GM21529 (cell line): ENCODE data around the gene PALLD.

Source experiments
- ATAC-seq: cut with Tn5 transposase; IDR thresholded peaks from one replicate; pipeline ENCODE4 v1.9.1; 2021; ENCODE audit not compliant: unreplicated experiment

Gene PALLD

DNA sequence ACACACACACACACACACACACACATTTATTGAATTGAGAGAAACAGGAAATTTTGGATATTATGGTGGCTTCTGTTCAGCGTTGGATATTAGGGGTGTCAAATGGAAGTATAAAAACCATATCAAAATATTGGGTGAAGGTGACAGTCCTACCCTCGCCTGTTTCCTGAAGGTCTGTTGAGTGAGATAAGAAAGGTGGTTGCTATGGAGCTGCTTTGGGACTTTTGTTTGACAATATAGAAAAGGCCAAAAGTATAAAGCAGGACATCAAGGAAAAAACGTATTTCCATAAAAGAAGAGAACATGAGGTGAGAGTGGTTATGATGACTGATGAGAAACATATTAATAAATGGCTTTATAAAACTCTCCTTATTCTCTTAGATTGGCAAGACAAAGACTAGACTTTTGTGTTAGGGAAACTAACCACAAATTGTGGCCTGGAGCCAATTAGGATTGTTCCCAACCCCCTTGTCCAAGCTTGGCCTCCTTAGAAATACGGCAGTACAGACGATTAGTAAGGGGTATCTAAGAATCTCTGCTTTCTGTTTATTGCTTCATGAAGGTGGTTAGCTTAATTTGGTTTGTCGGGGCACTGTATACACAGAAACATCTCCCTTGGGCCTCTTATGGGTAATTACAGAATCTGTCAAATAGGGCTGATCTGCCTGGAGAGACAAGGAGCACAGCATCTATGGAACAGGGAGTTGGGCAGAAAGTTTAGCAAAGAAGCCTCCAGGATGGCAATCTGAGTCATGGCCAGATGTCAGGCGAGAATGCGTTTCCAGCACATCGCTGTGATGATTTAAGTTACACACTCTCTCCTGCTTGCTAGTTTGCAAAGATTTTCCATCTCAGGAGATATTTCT is 315.2 kb downstream of the PALLD start:
- ATAC-seq = no peak

DNA sequence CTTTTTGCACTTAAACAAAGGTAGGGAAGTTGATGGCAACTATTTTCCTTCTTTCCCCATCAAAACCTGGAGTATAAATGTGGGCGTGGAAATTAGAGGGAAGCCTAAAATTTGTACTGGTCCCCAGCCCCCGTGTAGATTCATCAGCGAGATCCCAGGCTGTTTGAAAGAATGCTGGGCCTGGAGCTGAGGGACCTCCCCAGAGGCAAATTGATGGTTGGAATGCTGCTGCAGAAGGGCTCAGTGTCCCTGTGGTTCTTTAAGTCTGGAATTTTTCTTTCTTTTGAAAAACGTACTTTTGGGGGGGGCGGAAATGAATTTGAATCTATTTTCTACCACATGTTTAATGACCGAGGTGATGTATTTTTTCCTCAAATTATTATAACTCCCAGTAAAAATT is 316.0 kb downstream of the PALLD start:
- ATAC-seq = no peak

DNA sequence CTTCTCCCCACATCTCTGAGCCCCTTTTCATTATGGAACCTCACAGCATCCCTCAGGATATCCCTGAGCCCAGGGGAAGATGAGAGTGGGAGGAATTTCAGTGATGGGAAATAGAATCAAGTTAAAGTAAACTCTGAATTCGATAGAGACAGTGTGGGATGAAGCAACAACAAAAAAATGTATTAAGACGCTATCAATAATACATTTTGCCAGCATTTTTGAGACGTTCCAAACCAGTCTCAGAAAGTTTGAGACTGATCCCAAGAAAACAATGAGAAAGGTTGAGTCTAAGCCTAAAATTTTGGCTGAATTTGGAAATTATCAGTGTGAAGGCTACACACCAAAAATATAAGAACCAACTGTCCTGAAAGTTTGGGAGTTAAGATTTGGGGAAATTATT is 317.0 kb downstream of the PALLD start:
- ATAC-seq = no peak

DNA sequence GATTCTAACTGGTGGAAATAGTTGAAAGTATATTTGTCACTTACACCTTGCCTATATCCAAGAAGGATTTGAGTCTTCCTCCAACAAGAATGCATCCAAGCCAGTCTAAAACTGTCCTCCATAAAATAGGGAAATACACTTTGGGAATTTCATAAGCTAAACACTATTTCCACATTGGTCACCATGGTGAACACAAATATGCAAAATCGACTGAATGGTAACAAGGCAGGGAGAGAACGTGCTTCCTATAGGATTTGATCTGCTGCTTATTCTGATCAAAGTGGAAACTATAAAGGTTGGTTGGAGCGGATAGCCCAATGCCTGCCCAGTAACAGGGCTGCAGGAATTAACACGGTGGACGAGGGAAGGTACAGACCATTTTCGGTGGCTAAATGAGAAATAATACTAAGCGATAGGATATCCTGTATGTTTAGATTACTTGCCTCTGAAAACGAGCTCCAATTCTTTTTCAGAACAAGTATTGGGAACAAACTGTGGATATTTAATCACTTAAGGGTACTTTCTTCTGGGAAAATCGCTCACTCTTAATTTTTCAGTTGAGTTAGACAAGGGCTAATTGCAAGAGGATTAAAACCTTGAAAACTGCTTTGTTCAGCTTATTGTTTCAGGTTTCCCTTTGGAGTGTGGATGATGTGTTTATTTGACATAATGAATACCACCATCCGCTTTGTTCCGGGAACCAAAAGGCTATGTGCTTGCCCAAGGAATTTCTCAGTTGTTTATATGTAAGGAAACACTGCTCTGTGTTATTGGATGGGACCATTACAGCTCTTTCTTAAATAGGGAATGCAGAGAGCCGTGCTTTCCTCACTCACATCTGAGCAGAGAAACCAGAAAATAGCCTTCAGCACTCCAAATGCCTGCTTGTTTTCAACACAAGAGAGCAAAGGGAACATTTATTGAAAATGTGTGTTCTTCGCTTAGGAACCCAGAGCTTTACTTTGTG is 318.8 kb downstream of the PALLD start:
- no peak for ATAC-seq

DNA sequence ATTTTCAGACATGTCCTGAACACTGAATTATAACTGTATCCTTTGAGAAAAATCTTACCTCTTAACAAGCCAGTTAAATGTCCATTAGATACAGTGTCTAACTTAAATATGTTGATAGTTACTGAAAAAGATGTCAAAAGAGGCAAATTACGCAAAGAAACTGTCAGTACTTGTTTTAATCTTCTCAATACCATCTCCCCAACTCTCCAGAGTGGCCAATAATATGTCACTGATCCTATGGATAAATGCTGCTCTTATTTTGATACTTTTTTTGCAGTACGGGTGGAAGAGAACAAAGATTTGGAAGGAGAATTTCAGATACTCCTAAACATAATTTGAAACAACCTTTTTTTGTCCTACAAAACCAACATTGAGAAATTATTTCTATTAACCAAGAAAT is 320.5 kb downstream of the PALLD start:
- ATAC-seq = no peak

DNA sequence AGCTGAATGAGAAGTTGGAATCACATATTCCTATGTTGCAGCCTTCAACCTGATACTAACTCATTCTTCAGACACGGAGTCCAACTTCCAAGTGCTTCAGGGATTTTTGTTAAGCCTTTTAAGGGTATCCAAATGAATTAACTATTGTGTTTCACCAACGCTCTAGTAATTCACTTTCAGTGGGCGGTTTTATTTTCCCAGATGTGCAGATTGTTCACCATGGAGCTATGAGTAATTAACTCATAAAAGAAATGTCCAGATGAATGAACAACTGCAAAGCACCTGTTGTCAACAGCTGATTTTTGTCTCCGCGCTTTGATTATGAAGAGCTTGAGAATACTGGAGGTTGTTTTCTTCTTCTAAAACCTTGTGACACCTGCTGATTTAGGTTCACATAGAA is 325.6 kb downstream of the PALLD start:
- ATAC-seq = no peak

DNA sequence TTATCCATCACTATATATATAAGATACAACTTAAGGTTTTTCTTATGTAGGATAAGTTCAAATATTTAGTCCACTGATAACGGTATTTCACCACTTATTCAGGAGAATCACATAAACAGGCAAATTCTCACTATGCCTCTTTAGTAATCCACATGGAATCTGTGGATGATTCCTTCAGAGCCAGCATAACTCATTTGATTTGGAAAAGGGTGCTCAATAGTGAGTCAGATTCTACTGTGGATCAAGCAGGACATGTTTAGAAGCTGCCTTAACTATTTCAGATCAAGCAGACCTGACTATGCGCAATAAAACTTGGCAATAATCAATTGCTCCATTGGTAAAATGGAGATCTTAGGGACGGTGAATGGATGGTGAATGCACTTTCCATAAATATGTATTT is 329.1 kb downstream of the PALLD start:
- no peak for ATAC-seq

DNA sequence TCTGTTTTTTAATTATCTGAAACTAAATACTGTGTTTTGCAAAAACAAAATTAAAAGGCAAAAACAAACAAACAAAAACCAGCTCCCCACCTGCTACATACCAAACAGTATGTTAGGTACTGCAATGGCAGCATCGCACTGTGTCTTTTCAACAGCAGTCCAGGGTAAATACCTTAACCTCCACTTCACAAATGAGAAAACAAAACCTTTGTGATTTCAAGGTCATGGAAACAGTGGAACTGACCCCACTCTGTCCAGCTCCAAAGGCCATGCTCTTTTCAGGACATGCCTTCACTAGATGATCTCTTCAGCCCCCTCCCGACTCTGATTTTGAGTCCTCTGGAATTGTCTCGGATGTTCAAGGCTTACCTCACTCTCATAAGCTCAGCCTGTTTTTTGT is 329.8 kb downstream of the PALLD start:
- ATAC-seq = no peak

DNA sequence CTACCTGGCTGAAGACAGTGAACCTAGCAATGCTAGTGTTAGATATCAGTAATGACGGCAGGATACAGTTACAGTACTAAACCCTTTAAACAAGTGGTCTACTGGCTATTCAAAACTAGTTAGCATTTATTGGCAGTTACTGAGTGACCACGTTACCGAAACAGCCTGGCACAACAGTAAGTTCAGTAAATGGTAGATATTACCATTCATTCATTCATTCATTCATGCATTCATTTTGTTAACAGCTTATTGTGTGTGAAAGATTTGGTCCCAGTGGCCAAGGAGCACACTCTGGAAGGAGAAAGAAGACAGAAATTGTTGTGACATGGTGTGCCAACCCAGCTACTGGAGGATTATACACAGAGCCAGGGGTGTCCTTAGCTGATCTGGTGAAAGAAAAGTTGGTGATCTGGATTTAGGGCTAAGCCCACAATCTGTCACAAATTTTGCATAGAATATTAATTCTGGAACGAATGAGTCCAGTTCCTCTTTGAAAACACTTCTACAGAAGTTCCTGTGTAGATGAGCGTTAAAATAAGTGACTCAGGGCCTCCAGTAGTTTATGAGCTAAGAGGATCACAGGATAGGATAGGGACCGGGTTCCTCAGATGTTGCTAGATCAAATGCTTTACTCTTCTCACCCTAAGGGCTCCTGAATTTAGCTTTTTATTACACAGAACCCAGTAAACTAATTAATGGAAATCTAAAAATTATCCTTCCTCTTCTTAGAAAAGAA is 334.1 kb downstream of the PALLD start:
- no peak for ATAC-seq

DNA sequence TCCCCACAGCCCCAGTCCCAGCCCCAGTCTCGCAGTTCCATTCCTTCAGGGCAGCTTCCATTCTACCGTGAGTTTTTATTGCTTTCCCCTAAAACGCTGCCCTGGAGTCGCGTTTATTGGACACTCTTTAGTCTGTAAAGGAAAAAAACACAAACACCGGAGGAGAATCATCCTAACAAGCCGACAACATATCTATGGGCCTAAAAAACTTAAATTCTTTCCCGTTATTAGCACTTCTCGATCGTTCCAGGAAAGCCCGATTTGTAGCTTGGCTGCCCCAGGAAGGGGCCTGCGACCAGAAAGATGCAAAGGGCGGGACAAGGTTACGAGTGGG is 334.7 kb downstream of the PALLD start:
- peak; percentile 3 for ATAC-seq

DNA sequence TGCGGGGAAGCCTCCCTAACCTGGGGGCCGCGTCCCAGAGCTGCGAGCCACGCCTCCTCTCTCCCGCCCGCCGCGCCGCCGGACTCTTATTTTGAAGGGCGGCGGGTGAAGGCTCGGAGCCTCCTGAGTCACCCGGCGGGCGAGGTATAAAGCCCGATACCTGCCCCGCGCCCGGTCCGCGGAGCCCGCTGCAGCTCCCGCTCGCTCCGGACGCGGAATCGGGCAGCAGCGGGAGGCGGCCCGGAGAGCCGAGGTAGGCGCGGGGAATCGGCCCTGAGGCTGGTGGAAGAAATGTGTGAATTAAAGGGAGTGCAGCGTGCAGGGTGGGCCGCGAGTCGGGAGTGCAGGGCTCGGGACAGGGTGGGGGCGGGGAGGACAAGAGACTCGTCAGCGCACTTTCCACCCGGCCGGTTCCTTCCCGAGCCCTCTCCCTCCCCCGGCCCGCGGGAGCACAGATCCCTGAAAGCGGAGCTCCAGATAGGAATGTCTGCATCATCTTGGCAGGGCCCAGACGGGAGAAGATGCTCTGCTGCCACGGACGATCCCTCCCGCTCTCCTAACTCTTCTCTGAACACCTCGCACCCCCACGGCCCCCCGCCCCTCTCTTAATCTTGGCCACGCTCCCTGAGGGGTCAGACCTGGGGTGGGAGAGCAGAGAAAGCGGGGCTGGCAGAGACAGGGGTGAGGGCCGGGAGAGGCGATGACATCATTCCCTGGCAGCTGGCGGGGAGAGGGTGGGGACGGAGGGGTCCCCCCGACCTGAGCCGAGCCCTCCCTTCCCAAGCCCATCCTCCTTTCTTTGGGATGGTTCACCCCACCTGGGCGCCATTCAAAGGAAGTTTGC is 335.3 kb downstream of the PALLD start:
- peak; percentile 84 for ATAC-seq

DNA sequence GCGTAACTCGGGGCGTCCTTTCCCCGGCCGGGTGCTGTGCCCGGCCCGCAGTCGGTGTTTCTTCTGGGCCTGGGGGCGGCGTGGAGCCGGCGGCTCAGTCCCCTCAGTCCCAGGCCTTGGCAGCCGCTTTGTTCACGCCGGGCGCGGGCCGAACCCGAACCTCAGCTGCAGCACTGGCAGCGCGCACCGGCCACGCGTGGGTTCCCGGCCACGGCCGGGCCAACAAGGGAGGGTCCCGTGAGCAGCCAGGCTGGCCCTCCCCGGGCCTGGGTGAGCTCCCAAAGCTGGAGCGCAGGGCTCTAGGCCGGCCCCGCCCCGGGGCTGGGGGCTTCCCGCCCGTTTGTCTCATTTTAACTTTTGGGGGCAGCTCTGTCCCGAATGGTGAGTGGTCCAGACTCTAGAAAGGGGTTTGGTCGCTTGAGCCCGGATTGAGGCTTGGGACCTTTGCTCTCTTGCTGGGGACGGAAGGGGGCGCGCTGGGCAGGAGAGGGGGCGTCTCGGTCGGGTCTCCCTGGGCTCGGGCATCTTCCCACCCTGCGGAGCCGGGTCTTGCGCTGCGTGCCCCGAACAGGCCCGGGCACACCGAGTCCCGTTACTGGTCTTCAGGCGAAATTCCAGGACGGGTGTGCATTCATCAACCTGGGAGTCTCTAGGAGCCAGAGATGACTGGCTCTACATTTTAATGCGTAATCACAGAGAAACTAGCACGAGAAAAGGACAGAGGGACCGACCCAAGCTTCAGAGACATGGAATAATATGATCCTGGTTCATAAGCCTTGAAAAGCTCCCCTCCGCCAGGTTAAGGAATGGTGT is 336.1 kb downstream of the PALLD start:
- no peak for ATAC-seq

DNA sequence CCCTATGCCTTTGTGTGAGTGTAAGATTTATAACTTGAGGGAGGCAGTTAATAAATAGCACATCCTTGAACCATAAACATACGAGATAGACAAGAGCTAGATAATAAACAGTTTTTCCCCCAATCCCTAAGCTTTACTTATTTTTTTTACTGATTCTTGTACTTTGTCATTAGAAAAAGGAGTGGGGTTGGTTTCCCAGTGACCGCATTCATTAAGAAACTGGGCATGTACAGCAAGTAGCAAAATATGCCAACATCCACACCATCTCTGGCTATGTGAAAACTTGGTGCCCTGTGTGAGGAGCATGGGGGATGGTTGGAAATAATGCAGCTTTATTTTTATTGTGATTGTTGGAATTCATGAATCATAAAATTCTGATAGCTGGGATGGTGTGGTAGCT is 337.0 kb downstream of the PALLD start:
- no peak for ATAC-seq

DNA sequence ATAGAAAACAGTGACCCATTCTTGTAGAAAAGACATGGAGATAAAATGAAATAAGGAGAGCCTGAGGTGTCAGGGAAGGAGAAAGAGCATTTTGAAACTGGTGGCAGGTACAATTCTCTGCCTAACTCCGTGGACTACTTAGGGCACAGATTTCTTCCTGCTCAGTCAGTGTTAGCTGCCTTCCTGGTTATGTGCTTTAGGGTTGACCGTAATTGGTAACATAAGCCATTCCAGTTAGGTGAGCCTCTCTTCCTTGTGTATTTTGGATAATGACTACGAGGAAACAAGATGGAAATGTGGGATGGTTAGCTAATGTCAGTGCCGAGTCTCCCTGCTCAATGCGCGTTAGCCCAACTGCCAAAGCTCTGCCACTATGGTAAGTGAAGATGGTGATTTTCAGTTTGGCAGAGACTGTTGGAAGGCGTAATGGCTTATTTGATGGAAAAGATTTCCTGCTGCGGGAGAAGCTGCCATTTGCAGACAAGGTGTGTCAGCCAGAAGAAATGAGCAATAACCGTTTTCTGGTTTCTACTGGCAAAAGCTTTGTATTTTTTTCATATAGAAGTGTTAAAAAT is 339.1 kb downstream of the PALLD start:
- no peak for ATAC-seq

DNA sequence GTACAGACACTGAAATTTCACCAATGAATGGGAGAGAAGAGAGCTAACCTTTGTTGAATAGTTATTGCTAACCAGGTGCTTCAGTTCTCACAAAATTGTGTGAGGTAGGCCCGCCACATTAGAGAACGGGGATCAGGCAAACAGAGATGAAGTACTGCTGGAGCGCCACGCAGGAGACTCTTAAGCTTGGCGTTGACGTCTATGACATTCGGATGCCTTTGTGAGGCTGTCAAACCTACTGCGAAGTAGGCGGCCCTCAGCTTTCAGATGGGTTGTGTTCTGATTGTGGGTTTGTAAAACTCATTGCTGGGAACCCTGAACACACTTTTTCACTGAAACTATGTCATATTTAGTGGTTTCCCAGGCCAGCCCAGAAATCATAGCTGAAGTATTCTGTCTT is 339.6 kb downstream of the PALLD start:
- ATAC-seq = no peak

DNA sequence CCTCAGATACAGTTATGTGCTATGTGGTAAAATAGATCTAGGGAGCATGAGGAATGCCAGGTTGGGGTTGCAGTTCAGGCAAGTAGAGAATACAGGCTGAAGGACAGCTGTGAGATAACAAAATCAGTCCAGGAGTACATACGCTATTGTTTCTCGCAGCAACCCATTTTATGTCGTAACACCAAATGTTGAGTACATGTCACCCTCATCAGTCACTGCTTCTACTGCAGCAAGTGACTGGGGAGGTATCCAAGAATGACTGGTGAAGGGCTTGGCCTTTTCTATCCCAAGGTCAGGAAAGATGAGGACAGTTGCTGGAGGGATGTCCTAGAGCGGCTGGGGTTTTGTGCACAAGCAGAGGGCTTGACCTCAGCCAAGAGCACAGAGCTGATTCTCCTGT is 341.1 kb downstream of the PALLD start:
- ATAC-seq = no peak

DNA sequence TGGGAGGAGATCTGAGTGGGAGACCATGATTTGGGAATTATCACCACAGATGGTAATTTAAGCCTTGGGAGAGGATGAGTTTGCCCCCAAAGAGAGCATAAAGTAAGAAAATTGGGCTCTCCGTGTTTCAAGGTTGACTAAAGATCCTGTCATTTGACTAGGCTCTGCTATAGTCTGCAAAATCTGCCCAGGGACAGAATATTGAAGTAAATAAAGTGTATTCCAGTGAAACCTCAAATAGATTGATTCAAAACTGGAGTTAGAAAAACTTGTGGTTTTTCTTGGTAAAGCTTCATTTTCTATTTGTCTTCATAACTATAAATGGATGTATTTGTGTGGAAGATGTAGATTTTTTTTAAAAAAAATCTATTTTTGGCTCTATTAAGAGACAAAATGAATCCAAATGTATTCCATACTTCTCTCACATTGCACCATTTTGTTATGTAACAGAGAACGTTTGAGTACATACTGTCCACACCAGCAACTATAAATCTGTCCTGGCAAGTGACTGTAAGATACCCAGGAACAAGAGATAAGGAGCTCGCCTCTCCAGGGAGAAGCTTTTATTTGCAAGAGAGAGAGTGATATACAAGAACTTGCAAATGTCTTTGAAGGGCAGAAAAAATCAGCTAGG is 343.0 kb downstream of the PALLD start:
- ATAC-seq = no peak

DNA sequence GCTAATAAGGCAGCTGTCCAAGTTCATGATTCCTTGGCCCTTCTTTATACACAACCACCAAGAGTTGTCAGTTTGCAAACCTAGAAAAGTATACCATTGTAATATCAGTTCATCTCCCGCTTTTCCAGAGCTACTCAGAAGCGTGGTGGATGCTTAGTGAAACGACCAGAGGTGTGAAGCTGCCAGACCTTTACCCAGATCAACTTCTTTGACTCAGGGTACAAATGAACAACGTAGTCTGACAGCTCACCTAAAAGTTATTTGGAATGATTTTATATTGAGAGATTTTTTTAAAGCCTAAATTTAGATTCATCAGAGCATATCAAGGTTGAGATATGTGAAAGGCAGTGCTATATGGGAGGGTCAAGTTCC is 343.5 kb downstream of the PALLD start:
- ATAC-seq = no peak
